Transverse colon (tissue), 4 donors: Measurements from ENCODE around the gene NEK7. TPM values are rescaled to one million over a fixed set of nuclear protein-coding genes. Genes with fewer than 3 reads are reported as not detected.

Experiments
- DNase-seq: peaks from one replicate; pipeline ENCODE4 v3.0.0-alpha.2; 2019
- H3K27ac ChIP-seq, 4 donors: fragments of 200-600 bp; sonication (generic); 2 replicates each; pipeline ENCODE4 v1.5.1; 2016 to 2018; ENCODE audit warnings: inconsistent platforms in 4 of 4
- H3K27me3 ChIP-seq: fragments of 200-600 bp; sonication (generic); 2 replicates; pipeline ENCODE4 v1.5.1; 2017; ENCODE audit warnings: inconsistent platforms
- H3K36me3 ChIP-seq, 4 donors: fragments of 200-600 bp; sonication (generic); 2 replicates each; pipeline ENCODE4 v1.5.1; 2017 to 2019; ENCODE audit warnings: inconsistent platforms in 4 of 4
- H3K4me1 ChIP-seq, 4 donors: fragments of 200-600 bp; sonication (generic); 2 replicates each; pipeline ENCODE4 v1.5.1; 2017 to 2020; ENCODE audit warnings: inconsistent platforms in 4 of 4
- H3K4me3 ChIP-seq, 4 donors: fragments of 200-600 bp; sonication (generic); 1 replicate in 1 of 4; 2 replicates in 3 of 4; pipeline versions ENCODE4 v1.5.1 to v1.6.1; 2017 to 2019; ENCODE audit warnings: inconsistent platforms in 4 of 4
- H3K9me3 ChIP-seq, 2 donors: fragments of 200-600 bp; sonication (generic); 2 replicates each; pipeline ENCODE4 v1.5.1; 2017 to 2019; ENCODE audit warnings: inconsistent platforms in 2 of 2
- CTCF ChIP-seq, 5 experiments: fragments of 200-600 bp in 3 of 5; fragments of 450-650 bp in 2 of 5; sonication (generic) in 3 of 5; IDR thresholded peaks; 1 replicate in 2 of 5; 2 replicates in 3 of 5; pipeline ENCODE4 v1.5.1; 2016 to 2017; ENCODE audit warnings: antibody characterized with exemption in 5 of 5, inconsistent platforms in 3 of 5, mild to moderate bottlenecking in 2 of 5, moderate library complexity in 1 of 5
- EP300 ChIP-seq: sonication (generic); formaldehyde crosslinking; IDR thresholded peaks from one replicate; pipeline ENCODE4 v1.6.1; 2017; ENCODE audit warnings: antibody characterized with exemption, low read depth
- POLR2A ChIP-seq: fragments of 450-650 bp; IDR thresholded peaks from one replicate; pipeline ENCODE4 v1.6.1; 2016; ENCODE audit warnings: antibody characterized with exemption, mild to moderate bottlenecking, moderate library complexity
- POLR2AphosphoS5 ChIP-seq, 3 donors: sonication (generic); formaldehyde crosslinking; IDR thresholded peaks; one replicate each; pipeline ENCODE4 v1.6.1; 2016; ENCODE audit warnings: antibody characterized with exemption in 3 of 3
- WGBS, 2 donors: methylation state at CpG; one replicate each; pipeline ENCODE4 v1.1.5; 2018; ENCODE audit warnings: low coverage in 1 of 2; 5-methylcytosine and 5-hydroxymethylcytosine counted together
- in situ Hi-C, 4 donors: fragments of 200-750 bp; cut with MboI; loops; one replicate each; pipeline versions ENCODE4 v1.15.0 to v1.15.1; 2017; ENCODE audit warnings: low sequenced_read_pairs in 3 of 4, low pct_ligation_motif_present in 1 of 4, low pct_unique_long_range_greater_than_20kb in 1 of 4
- intact Hi-C: fragments of 100-400 bp; cut with DNase I; formaldehyde crosslinking; loops from one replicate; pipeline ENCODE4 v1.15.1; 2023; ENCODE audit warnings: low total_unique reads
- total RNA-seq, 4 donors: library from RNA; depleted of rRNA; stranded (reverse); fragments of >200 nt; gene quantifications; one replicate each; pipeline ENCODE4 v1.1.0, GENCODE V29; 2016

The NEK7 gene
- total RNA-seq, 4 donors from 2014 or later: 40.4 to 71.0 (median 57.6) TPM

- in situ Hi-C loops: no loop called here
- no peaks in the 10 kb centered on the region for H3K27me3 ChIP-seq
- H3K9me3 ChIP-seq: no peaks in the 10 kb centered on the region
- intact Hi-C loops: no loop called here
- no peak overlapping the region for H3K27ac ChIP-seq
- TF ChIP-seq CTCF (IDR thresholded peaks at IDR 0.05): no peak
- no peak for TF ChIP-seq POLR2AphosphoS5 (IDR thresholded peaks at IDR 0.05)
- TF ChIP-seq EP300: no peak
- no peak for TF ChIP-seq POLR2A
- H3K4me1 ChIP-seq: no peaks in the 10 kb centered on the region
- DNase-seq: no peak
- no peak overlapping the region for H3K4me3 ChIP-seq
- H3K36me3 ChIP-seq: no peaks in the 10 kb centered on the region
Observed at GRCh38 chr1:198337886-198338285, 181.1 kb downstream of the NEK7 start.

- Histone ChIP-seq H3K27me3 (no peaks in the 10 kb centered on the region), H3K9me3 (no peaks in the 10 kb centered on the region), H3K4me3 (no peak overlapping the region), H3K27ac (no peak overlapping the region), H3K36me3 (no peaks in the 10 kb centered on the region), H3K4me1 (no peaks in the 10 kb centered on the region)
- WGBS, 2 donors: 86 to 100% methylated on average over 1 of the region's 1 CpG
- in situ Hi-C loops (no loop called here), intact Hi-C loops (no loop called here)
- no peak for TF ChIP-seq POLR2A
- no peak for TF ChIP-seq CTCF (IDR thresholded peaks at IDR 0.05)
- no peak for TF ChIP-seq POLR2AphosphoS5 (IDR thresholded peaks at IDR 0.05)
- TF ChIP-seq EP300: no peak
- no peak for DNase-seq
Observed at GRCh38 chr1:198340139-198340538, 183.3 kb downstream of the NEK7 start.

- TF ChIP-seq POLR2AphosphoS5 (IDR thresholded peaks at IDR 0.05) (no peak), EP300 (no peak), POLR2A (no peak), CTCF (IDR thresholded peaks at IDR 0.05) (no peak)
- Histone ChIP-seq H3K4me3 (no peak overlapping the region), H3K36me3 (no peaks in the 10 kb centered on the region), H3K4me1 (no peaks in the 10 kb centered on the region), H3K27ac (no peak overlapping the region), H3K27me3 (no peaks in the 10 kb centered on the region), H3K9me3 (no peaks in the 10 kb centered on the region)
- in situ Hi-C loops: no loop called here
- intact Hi-C loops: no loop called here
- WGBS, 2 donors: 74 to 75% methylated on average over 3 of the region's 3 CpGs
- no peak for DNase-seq
Observed at GRCh38 chr1:198346178-198346577, 189.4 kb downstream of the NEK7 start.

GRCh38 chr1:198350456-198350855, 193.7 kb downstream of the NEK7 start:
- H3K4me3 ChIP-seq: no peak overlapping the region
- H3K4me1 ChIP-seq: no peaks in the 10 kb centered on the region
- H3K27me3 ChIP-seq: no peaks in the 10 kb centered on the region
- H3K9me3 ChIP-seq: no peaks in the 10 kb centered on the region
- DNase-seq: no peak
- H3K27ac ChIP-seq: no peak overlapping the region
- intact Hi-C loops: no loop called here
- no peaks in the 10 kb centered on the region for H3K36me3 ChIP-seq
- in situ Hi-C loops: no loop called here
- TF ChIP-seq CTCF (IDR thresholded peaks at IDR 0.05): no peak
- TF ChIP-seq POLR2A: no peak
- TF ChIP-seq POLR2AphosphoS5 (IDR thresholded peaks at IDR 0.05): no peak
- TF ChIP-seq EP300: no peak
